ENCODE results near the gene STARD3.
"Not testable (repeated sequence)": the region's sequence is repeated elsewhere in the genome, so short reads cannot be mapped to it uniquely, and the experiment has no call there.

Gene STARD3

GRCh38 chr17:39636927-39637736 lies at the start of gene STARD3:
STARD3 (plus strand) TSS chr17:39637144; CDS start chr17:39653532, 16,388 bp downstream.
- H3K9me3 ChIP-seq (ENCODE audit: control insufficient read depth in 2 of 2, low read length in 2 of 2), result no peaks in the 10 kb centered on the region
- peak within 1 kb of the TSS; percentile 90 to 93 for H3K4me3 ChIP-seq (ENCODE audit: low read length in 2 of 2)
- H3K36me3 ChIP-seq (ENCODE audit: control insufficient read depth in 2 of 2, insufficient read depth in 2 of 2, low read length in 2 of 2), result peaks cover 22 to 24% of the 10 kb centered on the region in 2 donors
- H3K27me3 ChIP-seq (ENCODE audit: control insufficient read depth in 2 of 2, insufficient read depth in 2 of 2, low read length in 2 of 2), result no peaks in the 10 kb centered on the region
- H3K9ac ChIP-seq (ENCODE audit: low read depth in 1 of 2, low read length in 2 of 2), result peak within 1 kb of the TSS; percentile 90 to 91
- H3K4me1 ChIP-seq (ENCODE audit: control insufficient read depth in 2 of 2, insufficient read depth in 2 of 2, low read length in 2 of 2), result peaks cover 46 to 57% of the 10 kb centered on the region in 2 donors
- peak within 1 kb of the TSS; percentile 80 to 87 for H3K27ac ChIP-seq (ENCODE audit: low read depth in 2 of 2, low read length in 2 of 2)

GRCh38 chr17:39590180-39590579 lies 46.8 kb upstream of the STARD3 start:
- not testable (repeated sequence) for H3K36me3 ChIP-seq (ENCODE audit: control insufficient read depth in 2 of 2, insufficient read depth in 2 of 2, low read length in 2 of 2); H3K4me3 ChIP-seq (ENCODE audit: low read length in 2 of 2); H3K27ac ChIP-seq (ENCODE audit: low read depth in 2 of 2, low read length in 2 of 2); H3K9me3 ChIP-seq (ENCODE audit: control insufficient read depth in 2 of 2, low read length in 2 of 2); H3K9ac ChIP-seq (ENCODE audit: low read depth in 1 of 2, low read length in 2 of 2); H3K4me1 ChIP-seq (ENCODE audit: control insufficient read depth in 2 of 2, insufficient read depth in 2 of 2, low read length in 2 of 2)
- peaks cover 13 to 14% of the 10 kb centered on the region in 2 donors for H3K27me3 ChIP-seq (ENCODE audit: control insufficient read depth in 2 of 2, insufficient read depth in 2 of 2, low read length in 2 of 2)

GRCh38 chr17:39591958-39592954 lies 44.7 kb upstream of the STARD3 start:
- Histone ChIP-seq H3K9ac (ENCODE audit: low read depth in 1 of 2, low read length in 2 of 2) (no peak overlapping the region), H3K4me1 (ENCODE audit: control insufficient read depth in 2 of 2, insufficient read depth in 2 of 2, low read length in 2 of 2) (no peaks in the 10 kb centered on the region), H3K27ac (ENCODE audit: low read depth in 2 of 2, low read length in 2 of 2) (no peak overlapping the region), H3K9me3 (ENCODE audit: control insufficient read depth in 2 of 2, low read length in 2 of 2) (no peaks in the 10 kb centered on the region), H3K4me3 (ENCODE audit: low read length in 2 of 2) (no peak overlapping the region), H3K36me3 (ENCODE audit: control insufficient read depth in 2 of 2, insufficient read depth in 2 of 2, low read length in 2 of 2) (no peaks in the 10 kb centered on the region), H3K27me3 (ENCODE audit: control insufficient read depth in 2 of 2, insufficient read depth in 2 of 2, low read length in 2 of 2) (peaks cover 28 to 33% of the 10 kb centered on the region in 2 donors)

GRCh38 chr17:39593371-39593770 lies 43.6 kb upstream of the STARD3 start:
- Histone ChIP-seq H3K4me3 (ENCODE audit: low read length in 2 of 2) (no peak overlapping the region), H3K27me3 (ENCODE audit: control insufficient read depth in 2 of 2, insufficient read depth in 2 of 2, low read length in 2 of 2) (peaks cover 37 to 44% of the 10 kb centered on the region in 2 donors), H3K9ac (ENCODE audit: low read depth in 1 of 2, low read length in 2 of 2) (no peak overlapping the region), H3K36me3 (ENCODE audit: control insufficient read depth in 2 of 2, insufficient read depth in 2 of 2, low read length in 2 of 2) (no peaks in the 10 kb centered on the region), H3K9me3 (ENCODE audit: control insufficient read depth in 2 of 2, low read length in 2 of 2) (no peaks in the 10 kb centered on the region), H3K27ac (ENCODE audit: low read depth in 2 of 2, low read length in 2 of 2) (no peak overlapping the region), H3K4me1 (ENCODE audit: control insufficient read depth in 2 of 2, insufficient read depth in 2 of 2, low read length in 2 of 2) (no peaks in the 10 kb centered on the region)

GRCh38 chr17:39595294-39595693 lies 41.6 kb upstream of the STARD3 start:
- no peak overlapping the region for H3K27ac ChIP-seq (ENCODE audit: low read depth in 2 of 2, low read length in 2 of 2)
- no peak overlapping the region for H3K9ac ChIP-seq (ENCODE audit: low read depth in 1 of 2, low read length in 2 of 2)
- peaks cover 54 to 63% of the 10 kb centered on the region in 2 donors for H3K27me3 ChIP-seq (ENCODE audit: control insufficient read depth in 2 of 2, insufficient read depth in 2 of 2, low read length in 2 of 2)
- no peaks in the 10 kb centered on the region for H3K36me3 ChIP-seq (ENCODE audit: control insufficient read depth in 2 of 2, insufficient read depth in 2 of 2, low read length in 2 of 2)
- H3K9me3 ChIP-seq (ENCODE audit: control insufficient read depth in 2 of 2, low read length in 2 of 2), result no peaks in the 10 kb centered on the region
- H3K4me3 ChIP-seq (ENCODE audit: low read length in 2 of 2), result no peak overlapping the region
- no peaks in the 10 kb centered on the region for H3K4me1 ChIP-seq (ENCODE audit: control insufficient read depth in 2 of 2, insufficient read depth in 2 of 2, low read length in 2 of 2)

- Histone ChIP-seq H3K9ac (ENCODE audit: low read depth in 1 of 2, low read length in 2 of 2) (no peak overlapping the region), H3K27me3 (ENCODE audit: control insufficient read depth in 2 of 2, insufficient read depth in 2 of 2, low read length in 2 of 2) (peaks cover 61 to 70% of the 10 kb centered on the region in 2 donors)
Observed at GRCh38 chr17:39595928-39596510, 40.9 kb upstream of the STARD3 start.

GRCh38 chr17:39596543-39597267 lies 40.2 kb upstream of the STARD3 start:
- no peak overlapping the region for H3K4me3 ChIP-seq (ENCODE audit: low read length in 2 of 2)
- no peaks in the 10 kb centered on the region for H3K4me1 ChIP-seq (ENCODE audit: control insufficient read depth in 2 of 2, insufficient read depth in 2 of 2, low read length in 2 of 2)
- H3K27ac ChIP-seq (ENCODE audit: low read depth in 2 of 2, low read length in 2 of 2), result no peak overlapping the region
- H3K27me3 ChIP-seq (ENCODE audit: control insufficient read depth in 2 of 2, insufficient read depth in 2 of 2, low read length in 2 of 2), result peaks cover 68 to 74% of the 10 kb centered on the region in 2 donors
- no peak overlapping the region for H3K9ac ChIP-seq (ENCODE audit: low read depth in 1 of 2, low read length in 2 of 2)
- no peaks in the 10 kb centered on the region for H3K9me3 ChIP-seq (ENCODE audit: control insufficient read depth in 2 of 2, low read length in 2 of 2)
- no peaks in the 10 kb centered on the region for H3K36me3 ChIP-seq (ENCODE audit: control insufficient read depth in 2 of 2, insufficient read depth in 2 of 2, low read length in 2 of 2)

More at GRCh38 chr17:39595928-39596510, 40.9 kb upstream of the STARD3 start:
- H3K4me3 ChIP-seq (ENCODE audit: low read length in 2 of 2), result no peak overlapping the region
- no peaks in the 10 kb centered on the region for H3K36me3 ChIP-seq (ENCODE audit: control insufficient read depth in 2 of 2, insufficient read depth in 2 of 2, low read length in 2 of 2)
- no peaks in the 10 kb centered on the region for H3K9me3 ChIP-seq (ENCODE audit: control insufficient read depth in 2 of 2, low read length in 2 of 2)
- no peak overlapping the region for H3K27ac ChIP-seq (ENCODE audit: low read depth in 2 of 2, low read length in 2 of 2)
- H3K4me1 ChIP-seq (ENCODE audit: control insufficient read depth in 2 of 2, insufficient read depth in 2 of 2, low read length in 2 of 2), result no peaks in the 10 kb centered on the region

GRCh38 chr17:39597372-39598046 lies 39.4 kb upstream of the STARD3 start:
- no peak overlapping the region for H3K9ac ChIP-seq (ENCODE audit: low read depth in 1 of 2, low read length in 2 of 2)
- no peaks in the 10 kb centered on the region for H3K4me1 ChIP-seq (ENCODE audit: control insufficient read depth in 2 of 2, insufficient read depth in 2 of 2, low read length in 2 of 2)
- no peaks in the 10 kb centered on the region for H3K9me3 ChIP-seq (ENCODE audit: control insufficient read depth in 2 of 2, low read length in 2 of 2)
- H3K27me3 ChIP-seq (ENCODE audit: control insufficient read depth in 2 of 2, insufficient read depth in 2 of 2, low read length in 2 of 2), result peaks cover 76 to 82% of the 10 kb centered on the region in 2 donors
- no peaks in the 10 kb centered on the region for H3K36me3 ChIP-seq (ENCODE audit: control insufficient read depth in 2 of 2, insufficient read depth in 2 of 2, low read length in 2 of 2)
- H3K27ac ChIP-seq (ENCODE audit: low read depth in 2 of 2, low read length in 2 of 2), result no peak overlapping the region
- no peak overlapping the region for H3K4me3 ChIP-seq (ENCODE audit: low read length in 2 of 2)

GRCh38 chr17:39598047-39598481 lies 38.9 kb upstream of the STARD3 start:
- Histone ChIP-seq H3K36me3 (ENCODE audit: control insufficient read depth in 2 of 2, insufficient read depth in 2 of 2, low read length in 2 of 2) (no peaks in the 10 kb centered on the region), H3K4me3 (ENCODE audit: low read length in 2 of 2) (no peak overlapping the region), H3K27ac (ENCODE audit: low read depth in 2 of 2, low read length in 2 of 2) (no peak overlapping the region), H3K9me3 (ENCODE audit: control insufficient read depth in 2 of 2, low read length in 2 of 2) (no peaks in the 10 kb centered on the region), H3K4me1 (ENCODE audit: control insufficient read depth in 2 of 2, insufficient read depth in 2 of 2, low read length in 2 of 2) (no peaks in the 10 kb centered on the region), H3K27me3 (ENCODE audit: control insufficient read depth in 2 of 2, insufficient read depth in 2 of 2, low read length in 2 of 2) (peaks cover 78 to 88% of the 10 kb centered on the region in 2 donors), H3K9ac (ENCODE audit: low read depth in 1 of 2, low read length in 2 of 2) (no peak overlapping the region)

Data from mucosa of rectum (tissue), 2 donors.